Measurements from ENCODE around the gene MTRF1L. TPM values are rescaled to one million over a fixed set of nuclear protein-coding genes. Genes with fewer than 3 reads are reported as not detected.
"Not testable (repeated sequence)": the region's sequence is repeated elsewhere in the genome, so short reads cannot be mapped to it uniquely, and the experiment has no call there.

The MTRF1L gene
- total RNA-seq, 4 donors from 2014 or later = 13.6 to 31.4 (median 19.1) TPM

DNA sequence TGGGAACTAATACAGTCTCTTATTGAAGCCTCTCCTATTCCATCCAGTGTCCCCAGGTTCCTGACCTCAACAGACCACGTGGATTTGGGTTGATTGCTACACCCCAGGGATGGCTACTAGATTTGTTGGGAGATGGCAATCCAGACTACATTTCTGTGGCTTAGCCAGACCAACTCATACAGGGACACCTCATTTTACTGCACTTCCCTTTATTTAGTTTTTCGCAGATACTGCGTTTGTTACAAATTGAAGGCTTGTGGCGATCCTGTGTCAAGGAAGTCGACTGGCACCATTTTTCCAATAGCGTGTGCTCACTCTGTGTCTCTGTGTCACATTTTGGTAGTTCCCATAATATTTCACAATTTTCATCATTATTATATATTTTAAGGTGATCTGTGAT, 10.3 kb upstream of the MTRF1L start:
- H3K4me3 ChIP-seq = no peak overlapping the region
- H3K36me3 ChIP-seq = no peaks in the 10 kb centered on the region
- TF ChIP-seq, protein P1, sequence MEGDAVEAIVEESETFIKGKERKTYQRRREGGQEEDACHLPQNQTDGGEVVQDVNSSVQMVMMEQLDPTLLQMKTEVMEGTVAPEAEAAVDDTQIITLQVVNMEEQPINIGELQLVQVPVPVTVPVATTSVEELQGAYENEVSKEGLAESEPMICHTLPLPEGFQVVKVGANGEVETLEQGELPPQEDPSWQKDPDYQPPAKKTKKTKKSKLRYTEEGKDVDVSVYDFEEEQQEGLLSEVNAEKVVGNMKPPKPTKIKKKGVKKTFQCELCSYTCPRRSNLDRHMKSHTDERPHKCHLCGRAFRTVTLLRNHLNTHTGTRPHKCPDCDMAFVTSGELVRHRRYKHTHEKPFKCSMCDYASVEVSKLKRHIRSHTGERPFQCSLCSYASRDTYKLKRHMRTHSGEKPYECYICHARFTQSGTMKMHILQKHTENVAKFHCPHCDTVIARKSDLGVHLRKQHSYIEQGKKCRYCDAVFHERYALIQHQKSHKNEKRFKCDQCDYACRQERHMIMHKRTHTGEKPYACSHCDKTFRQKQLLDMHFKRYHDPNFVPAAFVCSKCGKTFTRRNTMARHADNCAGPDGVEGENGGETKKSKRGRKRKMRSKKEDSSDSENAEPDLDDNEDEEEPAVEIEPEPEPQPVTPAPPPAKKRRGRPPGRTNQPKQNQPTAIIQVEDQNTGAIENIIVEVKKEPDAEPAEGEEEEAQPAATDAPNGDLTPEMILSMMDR (IDR thresholded peaks at IDR 0.05) = no peak
- no peak for TF ChIP-seq POLR2A (IDR thresholded peaks at IDR 0.05)

DNA sequence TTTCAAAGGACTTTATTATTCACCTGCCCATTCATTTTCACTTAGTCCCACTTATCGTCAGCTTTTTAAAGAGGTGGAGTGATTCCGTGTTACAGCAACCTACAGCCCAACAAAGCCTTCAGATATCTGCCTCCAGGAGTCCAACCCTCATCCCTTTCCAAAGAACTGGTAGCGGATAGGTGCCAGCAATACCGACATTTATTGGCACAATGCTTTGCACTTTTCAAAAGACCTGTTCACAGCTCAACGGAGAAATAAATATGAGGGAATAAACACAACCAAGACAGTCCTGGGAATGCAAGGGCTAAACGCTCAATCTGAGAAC, 819 bp upstream of the MTRF1L start:
- TF ChIP-seq POLR2A (IDR thresholded peaks at IDR 0.05) = no peak
- TF ChIP-seq, protein P1 (IDR thresholded peaks at IDR 0.05) = no peak
- DNase-seq = no peak

More for the DNA sequence above, 10.3 kb upstream of the MTRF1L start:
- Histone ChIP-seq H3K9me3 (no peaks in the 10 kb centered on the region), H3K4me1 (no peaks in the 10 kb centered on the region), H3K27ac (no peak overlapping the region), H3K27me3 (no peaks in the 10 kb centered on the region)
- no peak for DNase-seq

DNA sequence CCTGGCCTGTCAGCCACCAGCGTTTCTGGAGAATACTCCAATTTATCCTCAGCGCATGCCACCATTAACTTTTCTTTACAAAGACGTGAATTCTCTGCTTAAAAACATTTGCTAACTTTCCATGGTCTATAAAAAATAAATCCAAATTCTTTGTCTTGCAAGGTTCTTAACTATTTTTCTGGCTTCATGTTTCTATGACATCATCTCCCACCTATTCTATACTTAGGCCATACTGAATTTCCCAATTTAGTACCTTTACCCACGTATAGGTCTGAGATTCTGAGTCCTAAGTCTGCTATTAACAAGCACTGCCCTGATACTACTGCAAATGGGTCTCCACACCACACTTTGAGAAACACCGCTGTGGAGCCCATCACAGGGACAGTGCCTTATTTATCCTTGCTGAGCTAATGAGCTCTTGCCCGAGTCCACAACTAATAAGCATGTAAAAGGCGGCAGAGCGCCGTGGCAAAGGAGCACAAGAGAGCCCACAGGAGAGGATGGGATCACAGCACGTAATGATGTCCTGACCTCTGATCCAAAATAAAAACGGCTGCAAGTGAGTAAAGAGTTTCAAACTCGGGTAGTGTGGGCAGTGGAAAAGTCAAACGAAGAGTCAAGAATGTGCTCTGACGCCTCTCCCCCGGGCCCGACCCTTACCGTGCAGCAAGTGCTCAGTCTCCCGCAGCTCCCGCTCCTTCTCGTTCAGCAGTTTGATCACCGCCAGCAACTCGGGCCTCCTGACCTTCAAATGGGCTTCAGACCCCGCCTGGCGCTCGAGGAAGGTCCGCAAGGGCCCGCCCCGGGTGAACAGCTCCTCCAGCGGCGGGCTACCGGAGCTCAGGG, 519 bp downstream of the MTRF1L start:
- peak overlapping the region; percentile 81 to 90 (median 83) for H3K27ac ChIP-seq
- H3K9me3 ChIP-seq = no peaks in the 10 kb centered on the region
- H3K36me3 ChIP-seq = peaks cover 0 to 17% (median 0%) of the 10 kb centered on the region in 3 donors
- peak overlapping the region; percentile 68 to 85 (median 79) for H3K4me3 ChIP-seq
- H3K27me3 ChIP-seq = no peaks in the 10 kb centered on the region
- peaks cover 0 to 19% (median 6%) of the 10 kb centered on the region in 4 donors for H3K4me1 ChIP-seq
- no peak for TF ChIP-seq POLR2A (IDR thresholded peaks at IDR 0.05)
- TF ChIP-seq, protein P1 (IDR thresholded peaks at IDR 0.05) = peak in 1 of 6 experiments; percentile 16
- DNase-seq = no peak

More for the DNA sequence above, 819 bp upstream of the MTRF1L start:
- peaks cover 0 to 3% (median 0%) of the 10 kb centered on the region in 3 donors for H3K36me3 ChIP-seq
- H3K27me3 ChIP-seq = no peaks in the 10 kb centered on the region
- H3K4me3 ChIP-seq = peak overlapping the region; percentile 68 to 85 (median 79)
- no peaks in the 10 kb centered on the region for H3K9me3 ChIP-seq
- H3K4me1 ChIP-seq = peaks cover 0 to 19% (median 6%) of the 10 kb centered on the region in 4 donors
- H3K27ac ChIP-seq = peak overlapping the region; percentile 81 to 90 (median 83)

DNA sequence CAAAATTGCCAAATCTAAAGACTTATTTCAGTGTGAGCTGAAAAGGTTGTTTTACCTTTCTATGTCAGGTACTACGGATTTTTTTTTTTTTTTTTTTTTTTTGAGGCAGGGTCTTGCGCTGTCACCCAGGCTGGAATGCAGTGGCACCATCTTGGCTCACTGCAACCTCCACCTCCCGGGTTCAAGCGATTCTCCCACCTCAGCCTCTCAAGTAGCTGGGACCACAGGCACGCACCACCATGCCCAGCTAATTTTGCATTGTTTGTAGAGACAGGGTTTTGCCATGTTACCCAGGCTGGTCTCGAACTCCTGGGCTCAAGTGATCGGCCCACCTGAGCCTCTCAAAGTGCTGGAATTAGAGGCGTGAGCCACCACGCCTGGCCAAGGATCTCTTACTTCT, 1.7 kb downstream of the MTRF1L start:
- H3K27me3 ChIP-seq, H3K9me3 ChIP-seq, H3K27ac ChIP-seq, DNase-seq: not testable (repeated sequence)
- Histone ChIP-seq H3K36me3 (peaks cover 0 to 18% (median 0%) of the 10 kb centered on the region in 3 donors), H3K4me1 (peaks cover 0 to 19% (median 6%) of the 10 kb centered on the region in 4 donors), H3K4me3 (peak overlapping the region in 1 of 4 donors; percentile 81)

DNA sequence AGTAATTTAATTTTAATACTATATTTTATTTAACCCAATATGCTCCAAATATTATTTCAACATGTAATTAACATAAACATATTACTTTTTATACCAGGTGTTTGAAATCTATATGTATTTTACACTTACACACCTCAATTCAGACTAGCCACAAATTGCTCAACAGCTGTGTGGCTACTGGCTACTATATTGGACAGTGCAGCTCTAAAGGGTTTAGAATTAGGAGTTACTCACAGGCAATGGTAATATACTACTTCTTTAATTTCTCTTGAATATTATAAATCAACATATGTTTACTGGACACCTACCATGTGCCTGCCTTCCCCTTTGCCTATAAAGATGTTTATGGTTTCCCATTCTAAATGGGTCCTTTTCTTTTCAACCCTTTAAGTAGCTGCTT, 2.3 kb downstream of the MTRF1L start:
- Histone ChIP-seq H3K4me1 (peaks cover 0 to 19% (median 6%) of the 10 kb centered on the region in 4 donors), H3K9me3 (no peaks in the 10 kb centered on the region), H3K27me3 (no peaks in the 10 kb centered on the region), H3K4me3 (no peak overlapping the region), H3K27ac (no peak overlapping the region), H3K36me3 (peaks cover 0 to 18% (median 0%) of the 10 kb centered on the region in 3 donors)
- TF ChIP-seq, protein P1 (IDR thresholded peaks at IDR 0.05) = no peak
- TF ChIP-seq POLR2A (IDR thresholded peaks at IDR 0.05) = no peak
- no peak for DNase-seq

DNA sequence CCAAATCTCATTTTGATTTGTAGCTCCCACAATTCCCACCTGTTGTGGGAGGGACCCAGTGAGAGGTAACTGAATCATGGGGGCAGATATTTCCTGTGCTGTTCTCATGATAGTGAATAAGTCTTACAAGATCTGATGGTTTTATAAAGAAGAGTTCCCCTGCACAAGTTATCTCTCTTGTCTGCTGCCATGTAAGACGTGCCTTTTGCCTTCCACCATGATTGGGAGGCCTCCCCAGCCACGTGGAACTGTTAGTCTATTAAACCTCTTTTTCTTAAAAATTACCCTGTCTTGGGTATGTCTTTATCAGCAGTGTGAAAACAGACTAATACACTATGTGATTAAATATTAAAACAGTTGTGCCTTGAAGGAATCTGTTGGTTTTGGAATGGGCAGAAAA, 3.0 kb downstream of the MTRF1L start:
- H3K4me3 ChIP-seq, H3K9me3 ChIP-seq, DNase-seq, H3K27ac ChIP-seq, H3K27me3 ChIP-seq: not testable (repeated sequence)
- peaks cover 0 to 22% (median 0%) of the 10 kb centered on the region in 3 donors for H3K36me3 ChIP-seq
- peaks cover 0 to 19% (median 6%) of the 10 kb centered on the region in 4 donors for H3K4me1 ChIP-seq
